RWPE2 (cell line): Measurements from ENCODE around the gene NGB.
A peak's percentile ranks its signal among the peaks of the same experiment; 100 is the strongest.

Experiments
- ATAC-seq: fragments of 200-7000 bp; cut with Tn5 transposase; 3 replicates; pipeline ENCODE4 v1.9.1; 2021; ENCODE audit warnings: low read depth
- DNase-seq: peaks from one replicate; pipeline ENCODE4 v3.0.0-alpha.2; 2020; ENCODE audit warnings: low spot score
- H3K27ac ChIP-seq: fragments of 450-650 bp; 2 replicates; pipeline ENCODE4 v1.5.1; 2017; ENCODE audit warnings: mild to moderate bottlenecking; ENCODE audit not compliant: poor library complexity, severe bottlenecking
- H3K27me3 ChIP-seq: fragments of 250-450 bp; sonication (Bioruptor Pico); 2 replicates; pipeline ENCODE4 v1.5.1; 2021; ENCODE audit warnings: mild to moderate bottlenecking, moderate library complexity; ENCODE audit not compliant: insufficient read depth, poor library complexity, severe bottlenecking
- H3K36me3 ChIP-seq: fragments of 250-450 bp; sonication (Bioruptor Pico); 2 replicates; pipeline ENCODE4 v1.5.1; 2020; ENCODE audit warnings: low read depth, mild to moderate bottlenecking, moderate library complexity
- H3K4me1 ChIP-seq: fragments of 250-450 bp; sonication (Bioruptor Pico); 2 replicates; pipeline ENCODE4 v1.5.1; 2021; ENCODE audit warnings: mild to moderate bottlenecking, moderate library complexity; ENCODE audit not compliant: insufficient read depth, poor library complexity, severe bottlenecking
- H3K4me3 ChIP-seq: fragments of 250-450 bp; sonication (Bioruptor Pico); 2 replicates; pipeline ENCODE4 v1.5.1; 2021; ENCODE audit warnings: mild to moderate bottlenecking, moderate library complexity; ENCODE audit not compliant: severe bottlenecking
- H3K9me3 ChIP-seq: fragments of 250-450 bp; sonication (Bioruptor Pico); 2 replicates; pipeline ENCODE4 v1.5.1; 2021; ENCODE audit warnings: mild to moderate bottlenecking, moderate library complexity; ENCODE audit not compliant: severe bottlenecking
- TF ChIP-seq, protein P1 (sequence below): fragments of 450-650 bp; IDR thresholded peaks from one replicate; pipeline ENCODE4 v1.5.1; 2017; ENCODE audit warnings: mild to moderate bottlenecking, moderate library complexity; ENCODE audit not compliant: poor library complexity, severe bottlenecking

Gene NGB

GRCh38 chr14:77224212-77224611 lies 46.8 kb downstream of the NGB start:
- Histone ChIP-seq H3K36me3 (no peaks in the 10 kb centered on the region), H3K27me3 (no peaks in the 10 kb centered on the region)
- ATAC-seq = no peak

GRCh38 chr14:77222546-77223225 lies 48.3 kb downstream of the NGB start:
- H3K36me3 ChIP-seq = no peaks in the 10 kb centered on the region
- H3K27ac ChIP-seq = no peak overlapping the region
- H3K9me3 ChIP-seq = no peaks in the 10 kb centered on the region
- H3K4me1 ChIP-seq = no peaks in the 10 kb centered on the region
- no peaks in the 10 kb centered on the region for H3K27me3 ChIP-seq
- DNase-seq = no peak
- no peak overlapping the region for H3K4me3 ChIP-seq
- TF ChIP-seq, protein P1, sequence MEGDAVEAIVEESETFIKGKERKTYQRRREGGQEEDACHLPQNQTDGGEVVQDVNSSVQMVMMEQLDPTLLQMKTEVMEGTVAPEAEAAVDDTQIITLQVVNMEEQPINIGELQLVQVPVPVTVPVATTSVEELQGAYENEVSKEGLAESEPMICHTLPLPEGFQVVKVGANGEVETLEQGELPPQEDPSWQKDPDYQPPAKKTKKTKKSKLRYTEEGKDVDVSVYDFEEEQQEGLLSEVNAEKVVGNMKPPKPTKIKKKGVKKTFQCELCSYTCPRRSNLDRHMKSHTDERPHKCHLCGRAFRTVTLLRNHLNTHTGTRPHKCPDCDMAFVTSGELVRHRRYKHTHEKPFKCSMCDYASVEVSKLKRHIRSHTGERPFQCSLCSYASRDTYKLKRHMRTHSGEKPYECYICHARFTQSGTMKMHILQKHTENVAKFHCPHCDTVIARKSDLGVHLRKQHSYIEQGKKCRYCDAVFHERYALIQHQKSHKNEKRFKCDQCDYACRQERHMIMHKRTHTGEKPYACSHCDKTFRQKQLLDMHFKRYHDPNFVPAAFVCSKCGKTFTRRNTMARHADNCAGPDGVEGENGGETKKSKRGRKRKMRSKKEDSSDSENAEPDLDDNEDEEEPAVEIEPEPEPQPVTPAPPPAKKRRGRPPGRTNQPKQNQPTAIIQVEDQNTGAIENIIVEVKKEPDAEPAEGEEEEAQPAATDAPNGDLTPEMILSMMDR = no peak
- no peak for ATAC-seq

More at GRCh38 chr14:77224212-77224611, 46.8 kb downstream of the NGB start:
- Histone ChIP-seq H3K4me1 (no peaks in the 10 kb centered on the region), H3K9me3 (no peaks in the 10 kb centered on the region), H3K4me3 (no peak overlapping the region), H3K27ac (no peak overlapping the region)
- no peak for DNase-seq
- TF ChIP-seq, protein P1 = no peak

DNA sequence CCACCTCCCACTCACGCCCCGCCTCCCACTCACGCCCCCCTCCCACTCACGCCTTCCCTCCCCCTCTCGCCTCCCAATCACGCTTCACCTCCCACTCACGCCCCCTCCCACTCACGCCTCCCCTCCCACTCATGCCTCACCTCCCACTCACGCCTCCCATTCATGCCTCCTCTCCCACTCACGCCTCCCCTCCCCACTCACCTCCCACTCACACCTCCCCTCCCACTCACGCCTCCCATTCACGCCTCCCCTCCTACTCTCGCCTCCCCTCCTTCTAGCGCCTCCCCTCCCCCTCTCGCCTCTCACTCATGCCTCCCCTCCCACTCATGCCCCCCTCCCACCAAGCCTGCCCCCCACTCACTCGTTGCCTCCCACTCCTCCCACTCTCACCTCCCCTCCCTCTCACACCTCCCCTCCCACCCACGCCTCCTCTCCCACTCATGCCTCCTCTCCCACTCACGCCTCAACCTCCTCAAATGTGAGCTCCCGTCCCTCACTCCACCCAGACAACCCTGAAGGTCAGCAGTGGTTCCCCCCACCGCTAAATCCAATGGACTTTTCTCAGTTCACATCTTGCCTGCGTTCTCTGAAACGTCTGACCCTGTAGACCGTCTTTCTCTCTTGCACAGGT lies 49.6 kb downstream of the NGB start:
- no peaks in the 10 kb centered on the region for H3K9me3 ChIP-seq
- H3K4me1 ChIP-seq = no peaks in the 10 kb centered on the region
- TF ChIP-seq, protein P1 = no peak
- H3K27ac ChIP-seq = no peak overlapping the region
- DNase-seq (no peak), ATAC-seq (no peak)
- no peaks in the 10 kb centered on the region for H3K36me3 ChIP-seq
- peaks cover under 1% of the 10 kb centered on the region for H3K27me3 ChIP-seq
- no peak overlapping the region for H3K4me3 ChIP-seq

- ATAC-seq (peak; percentile 18; the same call in 1 of the 3 replicates), DNase-seq (no peak)
- H3K4me3 ChIP-seq = no peak overlapping the region
- TF ChIP-seq, protein P1 = no peak
- no peak overlapping the region for H3K27ac ChIP-seq
- no peaks in the 10 kb centered on the region for H3K4me1 ChIP-seq
- H3K36me3 ChIP-seq = no peaks in the 10 kb centered on the region
- peaks cover 8% of the 10 kb centered on the region for H3K27me3 ChIP-seq
- H3K9me3 ChIP-seq = no peaks in the 10 kb centered on the region
These were observed 50.6 kb downstream of the NGB start for GRCh38 chr14:77220246-77221017.
